Measurements from ENCODE around the gene SMCP. TPM values are rescaled to one million over a fixed set of nuclear protein-coding genes. Genes with fewer than 3 reads are reported as not detected.
A peak's percentile ranks its signal among the peaks of the same experiment; 100 is the strongest.

The SMCP gene
- total RNA-seq, 1 experiment from 2014 or later, result not detected

- no peaks in the 10 kb centered on the region for H3K36me3 ChIP-seq (ENCODE audit: low read depth, low read length)
- H3F3A ChIP-seq (ENCODE audit: low read length, unreplicated experiment), result no peaks in the 10 kb centered on the region
- no TSS peak for BruUV-seq (replicated peaks)
- peaks cover 5% of the 10 kb centered on the region; the same call in 1 of the 2 replicates for H3K27me3 ChIP-seq (ENCODE audit: low read length)
- no peak for DNase-seq
- H3K4me1 ChIP-seq (ENCODE audit: insufficient read depth, low read length), result no peaks in the 10 kb centered on the region
- intact Hi-C loops (cut with micrococcal nuclease), result no loop called here
- H3K27ac ChIP-seq (ENCODE audit: low read length), result no peak overlapping the region
- H4K20me1 ChIP-seq (ENCODE audit: low read length), result no peaks in the 10 kb centered on the region
- POLR2A ChIA-PET (ENCODE audit: unreplicated experiment), result no interaction called here
- H3K4me3 ChIP-seq (ENCODE audit: low read length), result no peak overlapping the region
- CTCF ChIA-PET, result no interaction called here
- no peaks in the 10 kb centered on the region for H3K9me2 ChIP-seq (replicated peaks; ENCODE audit: low read length)
- no peak overlapping the region for H3K4me2 ChIP-seq (ENCODE audit: low read length)
- H3K79me2 ChIP-seq (ENCODE audit: low read length), result no peaks in the 10 kb centered on the region
- H2AFZ ChIP-seq (ENCODE audit: low read length), result no peak overlapping the region
- no peak overlapping the region for H3K9ac ChIP-seq (ENCODE audit: low read length)
- TF ChIP-seq EZH2phosphoT487 (IDR thresholded peaks at IDR 0.05; ENCODE audit: borderline replicate concordance, low read length) (no peak), EZH2 (IDR thresholded peaks at IDR 0.05; ENCODE audit: low read length, unreplicated experiment) (no peak), CTCF (conservative IDR thresholded peaks at IDR 0.05; ENCODE audit: low read depth, low read length) (no peak)
- no peak for ATAC-seq
- no peaks in the 10 kb centered on the region for H3K9me3 ChIP-seq (ENCODE audit: low read length)
Measured at GRCh38 chr1:152866321-152866720, 11.8 kb upstream of the SMCP start.

GRCh38 chr1:152869808-152870419 lies 8.2 kb upstream of the SMCP start:
- intact Hi-C loops (cut with micrococcal nuclease), result no loop called here
- Histone ChIP-seq H3K9me2 (replicated peaks; ENCODE audit: low read length) (no peaks in the 10 kb centered on the region), H3K4me1 (ENCODE audit: insufficient read depth, low read length) (peaks cover 11% of the 10 kb centered on the region), H3K27ac (ENCODE audit: low read length) (no peak overlapping the region), H3F3A (ENCODE audit: low read length, unreplicated experiment) (no peaks in the 10 kb centered on the region), H3K79me2 (ENCODE audit: low read length) (no peaks in the 10 kb centered on the region), H3K4me3 (ENCODE audit: low read length) (no peak overlapping the region), H3K9me3 (ENCODE audit: low read length) (no peaks in the 10 kb centered on the region), H3K36me3 (ENCODE audit: low read depth, low read length) (no peaks in the 10 kb centered on the region), H2AFZ (ENCODE audit: low read length) (no peak overlapping the region), H3K9ac (ENCODE audit: low read length) (no peak overlapping the region), H3K27me3 (ENCODE audit: low read length) (no peaks in the 10 kb centered on the region), H4K20me1 (ENCODE audit: low read length) (no peaks in the 10 kb centered on the region), H3K4me2 (ENCODE audit: low read length) (no peak overlapping the region)
- peak; percentile 89 for DNase-seq
- TF ChIP-seq EZH2phosphoT487 (IDR thresholded peaks at IDR 0.05; ENCODE audit: borderline replicate concordance, low read length) (no peak), EZH2 (IDR thresholded peaks at IDR 0.05; ENCODE audit: low read length, unreplicated experiment) (no peak), CTCF (conservative IDR thresholded peaks at IDR 0.05; ENCODE audit: low read depth, low read length) (peak; percentile 89)
- ChIA-PET POLR2A (ENCODE audit: unreplicated experiment) (no interaction called here), CTCF (interaction anchor here (0.6 to 1.0 kb wide), 4 partner anchors 13 to 323 kb away, joined by 3 to 8 read pairs (median 4); no protein-coding TSS in a partner anchor)
- BruUV-seq (replicated peaks), result no TSS peak
- peak; percentile 75 for ATAC-seq

All from PC-3 (cell line).